Measurements from ENCODE around the gene KLHL28.

KLHL28 gene

DNA sequence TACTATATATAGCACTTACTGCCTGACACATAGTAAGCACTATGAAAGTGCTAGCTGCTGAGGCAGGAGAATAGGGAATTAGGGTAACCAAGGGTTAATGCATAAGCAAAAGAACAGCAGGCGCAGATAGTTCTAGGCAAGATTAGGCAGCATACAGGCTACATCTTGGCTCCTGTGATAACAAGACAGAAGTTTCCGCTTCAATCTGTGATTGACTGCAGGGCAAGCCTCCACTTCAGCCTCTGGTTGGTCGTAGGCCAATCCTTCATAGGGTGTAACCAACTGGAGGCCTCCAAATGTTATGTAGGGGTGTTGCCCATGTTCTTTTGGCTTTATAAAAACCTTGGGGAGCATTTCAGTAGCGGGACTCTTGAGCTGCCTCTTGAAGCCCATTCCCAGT lies 46.9 kb downstream of the KLHL28 start:
- Histone ChIP-seq H3K36me3 (no peaks in the 10 kb centered on the region), H3K27ac (no peak overlapping the region), H3K4me3 (no peak overlapping the region), H3K27me3 (peaks cover 0 to 6% of the 10 kb centered on the region in 2 donors), H3K4me1 (peaks cover 0 to 13% (median 9%) of the 10 kb centered on the region in 4 donors), H3K9me3 (no peaks in the 10 kb centered on the region)
- intact Hi-C loops (cut with DNase I; ENCODE audit: low total_unique reads) = no loop called here
- TF ChIP-seq, protein P1, sequence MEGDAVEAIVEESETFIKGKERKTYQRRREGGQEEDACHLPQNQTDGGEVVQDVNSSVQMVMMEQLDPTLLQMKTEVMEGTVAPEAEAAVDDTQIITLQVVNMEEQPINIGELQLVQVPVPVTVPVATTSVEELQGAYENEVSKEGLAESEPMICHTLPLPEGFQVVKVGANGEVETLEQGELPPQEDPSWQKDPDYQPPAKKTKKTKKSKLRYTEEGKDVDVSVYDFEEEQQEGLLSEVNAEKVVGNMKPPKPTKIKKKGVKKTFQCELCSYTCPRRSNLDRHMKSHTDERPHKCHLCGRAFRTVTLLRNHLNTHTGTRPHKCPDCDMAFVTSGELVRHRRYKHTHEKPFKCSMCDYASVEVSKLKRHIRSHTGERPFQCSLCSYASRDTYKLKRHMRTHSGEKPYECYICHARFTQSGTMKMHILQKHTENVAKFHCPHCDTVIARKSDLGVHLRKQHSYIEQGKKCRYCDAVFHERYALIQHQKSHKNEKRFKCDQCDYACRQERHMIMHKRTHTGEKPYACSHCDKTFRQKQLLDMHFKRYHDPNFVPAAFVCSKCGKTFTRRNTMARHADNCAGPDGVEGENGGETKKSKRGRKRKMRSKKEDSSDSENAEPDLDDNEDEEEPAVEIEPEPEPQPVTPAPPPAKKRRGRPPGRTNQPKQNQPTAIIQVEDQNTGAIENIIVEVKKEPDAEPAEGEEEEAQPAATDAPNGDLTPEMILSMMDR (IDR thresholded peaks at IDR 0.05) = no peak
- DNase-seq = no peak

- TF ChIP-seq, protein P1 (IDR thresholded peaks at IDR 0.05) = no peak
- no peak for DNase-seq
- intact Hi-C loops (cut with DNase I; ENCODE audit: low total_unique reads) = no loop called here
- no peaks in the 10 kb centered on the region for H3K9me3 ChIP-seq
- H3K4me3 ChIP-seq = peak overlapping the region; percentile 55 to 57
- H3K27ac ChIP-seq = no peak overlapping the region
- H3K4me1 ChIP-seq = peaks cover 0 to 13% (median 9%) of the 10 kb centered on the region in 4 donors
- H3K27me3 ChIP-seq = peaks cover 0 to 6% of the 10 kb centered on the region in 2 donors
- H3K36me3 ChIP-seq = no peaks in the 10 kb centered on the region
Measured at GRCh38 chr14:44912041-44912869, 49.5 kb downstream of the KLHL28 start.

- DNase-seq = no peak
- intact Hi-C loops (cut with DNase I; ENCODE audit: low total_unique reads) = no loop called here
Measured at GRCh38 chr14:44910821-44911220, 50.9 kb downstream of the KLHL28 start.

GRCh38 chr14:44901696-44902095 lies 60.1 kb downstream of the KLHL28 start:
- intact Hi-C loops (cut with DNase I; ENCODE audit: low total_unique reads) = no loop called here
- peak overlapping the region in 1 of 2 donors; percentile 4 for H3K27ac ChIP-seq
- peaks cover 16 to 31% (median 31%) of the 10 kb centered on the region in 3 donors for H3K36me3 ChIP-seq

More at GRCh38 chr14:44910821-44911220, 50.9 kb downstream of the KLHL28 start:
- Histone ChIP-seq H3K9me3 (no peaks in the 10 kb centered on the region), H3K27ac (no peak overlapping the region), H3K36me3 (peaks cover 0 to 8% (median 0%) of the 10 kb centered on the region in 3 donors), H3K4me1 (peaks cover 0 to 13% (median 9%) of the 10 kb centered on the region in 4 donors), H3K4me3 (no peak overlapping the region), H3K27me3 (peaks cover 0 to 6% of the 10 kb centered on the region in 2 donors)
- TF ChIP-seq, protein P1 (IDR thresholded peaks at IDR 0.05) = no peak

DNA sequence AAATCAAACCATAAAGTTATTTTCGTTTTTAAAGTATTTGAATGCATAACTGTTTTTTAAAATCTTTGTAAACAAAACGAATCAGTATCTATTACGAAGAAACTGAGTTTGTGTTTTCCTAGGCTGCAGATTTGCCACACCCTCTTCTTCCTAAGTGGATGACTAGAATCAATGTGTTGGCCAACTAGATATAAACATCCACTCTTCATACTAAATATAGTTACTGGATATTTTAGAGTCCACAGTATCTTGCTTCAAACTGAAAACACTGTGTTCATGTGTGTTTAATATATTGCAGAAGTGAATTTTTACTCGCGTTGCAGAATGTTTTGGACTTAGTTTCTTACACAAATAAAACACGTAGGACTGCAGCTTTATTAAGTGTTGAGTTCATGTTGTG lies 63.2 kb downstream of the KLHL28 start:
- Histone ChIP-seq H3K36me3 (peaks cover 3 to 10% (median 6%) of the 10 kb centered on the region in 3 donors), H3K4me1 (peaks cover 0 to 57% (median 26%) of the 10 kb centered on the region in 4 donors), H3K9me3 (no peaks in the 10 kb centered on the region), H3K27me3 (no peaks in the 10 kb centered on the region), H3K27ac (peak overlapping the region; percentile 99), H3K4me3 (peak overlapping the region; percentile 76 to 77)
- intact Hi-C loops (cut with DNase I; ENCODE audit: low total_unique reads) = loop anchor here (5.0 kb wide), 2 partner anchors 64 to 234 kb away; partner anchors contain the start of genes FKBP3, KLHL28 and TOGARAM1
- TF ChIP-seq, protein P1 (IDR thresholded peaks at IDR 0.05) = no peak
- no peak for DNase-seq

More at GRCh38 chr14:44901696-44902095, 60.1 kb downstream of the KLHL28 start:
- peaks cover 0 to 50% (median 22%) of the 10 kb centered on the region in 4 donors for H3K4me1 ChIP-seq
- DNase-seq = no peak
- H3K9me3 ChIP-seq = no peaks in the 10 kb centered on the region
- H3K27me3 ChIP-seq = no peaks in the 10 kb centered on the region
- no peak overlapping the region for H3K4me3 ChIP-seq
- TF ChIP-seq, protein P1 (IDR thresholded peaks at IDR 0.05) = no peak
